COLO829 (cell line): ENCODE results near the gene PRKACG.
"Not testable (repeated sequence)": the region's sequence is repeated elsewhere in the genome, so short reads cannot be mapped to it uniquely, and the experiment has no call there.

Source experiments
- DNase-seq: peaks from one replicate; pipeline ENCODE4 v3.0.0; 2012; ENCODE audit warnings: low spot score

The PRKACG gene

DNA sequence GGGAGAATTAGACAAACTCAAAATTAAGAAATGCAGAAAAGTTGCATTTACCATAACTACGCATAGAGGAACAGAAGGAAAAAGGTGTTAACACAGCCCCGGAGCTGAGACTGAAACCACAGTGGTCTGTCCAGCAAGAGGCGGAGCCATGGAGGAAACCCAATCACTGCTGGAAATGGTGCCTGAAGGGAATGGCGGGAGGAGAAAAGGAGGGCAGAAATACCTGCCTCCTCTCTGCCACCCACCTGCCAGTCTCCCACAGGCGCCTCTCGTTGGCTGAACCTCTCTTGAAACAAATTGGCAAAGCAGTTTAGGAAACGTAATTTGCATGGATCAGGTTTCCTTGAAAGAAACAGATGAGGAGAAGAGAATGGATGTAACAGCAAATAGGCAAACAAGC lies 9.7 kb upstream of the PRKACG start:
- DNase-seq: no peak

DNA sequence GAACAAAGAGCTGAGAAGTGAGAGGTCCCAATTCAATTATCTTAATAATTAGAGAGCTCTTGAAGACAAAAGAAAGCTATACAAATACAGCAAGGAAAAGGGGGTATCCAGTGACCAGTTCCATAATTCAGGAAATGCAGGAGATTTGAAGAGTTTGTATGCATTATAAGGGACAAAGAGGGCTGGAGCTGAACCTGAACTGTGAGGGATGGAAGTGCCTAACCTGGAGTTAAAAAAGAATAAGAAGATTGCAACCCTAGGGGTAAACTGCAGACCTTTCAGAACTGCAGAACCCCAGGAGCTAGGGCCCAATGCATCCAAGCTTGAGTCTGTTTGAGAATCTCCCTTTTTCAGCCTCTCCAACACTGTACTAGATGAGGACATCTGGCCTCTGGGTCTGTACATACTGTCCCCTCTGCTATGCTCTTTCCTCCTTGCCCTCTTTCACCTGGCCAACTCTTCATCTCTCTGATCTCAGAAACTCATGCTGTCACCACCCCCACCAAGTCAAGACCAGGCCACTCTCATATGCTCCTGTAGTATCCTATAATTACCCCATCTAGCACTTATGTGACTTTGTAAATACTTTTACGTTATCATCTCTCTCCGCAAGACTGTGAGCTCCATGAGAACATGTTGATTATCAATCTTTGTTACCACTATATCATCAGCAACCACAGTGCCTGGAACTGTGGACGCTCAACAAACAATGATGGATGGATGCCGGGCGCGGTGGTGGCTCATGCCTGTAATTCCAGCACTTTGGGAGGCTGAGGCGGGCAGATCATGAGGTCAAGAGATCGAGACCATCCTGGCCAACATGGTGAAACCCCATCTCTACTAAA lies 6.6 kb upstream of the PRKACG start:
- DNase-seq: no peak

DNA sequence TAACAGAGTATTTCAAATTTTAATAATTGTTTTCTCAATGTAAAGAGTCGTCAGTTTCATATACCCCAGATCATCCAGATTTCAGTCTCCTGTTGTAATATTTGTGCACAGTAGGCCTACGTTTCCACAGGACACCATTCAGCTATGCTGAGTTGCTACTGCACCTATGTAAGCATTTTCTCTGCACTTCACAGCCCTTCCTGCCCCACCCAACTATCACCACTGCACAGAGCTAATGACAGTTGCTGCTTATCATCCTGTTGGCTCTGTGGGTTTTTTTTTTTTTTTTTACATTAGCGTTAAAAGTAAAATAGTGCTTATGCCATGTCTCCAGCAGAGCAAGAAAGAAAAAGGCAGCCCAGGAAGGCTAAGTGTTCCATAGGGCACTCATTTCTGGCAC lies 5.9 kb upstream of the PRKACG start:
- DNase-seq: no peak

DNA sequence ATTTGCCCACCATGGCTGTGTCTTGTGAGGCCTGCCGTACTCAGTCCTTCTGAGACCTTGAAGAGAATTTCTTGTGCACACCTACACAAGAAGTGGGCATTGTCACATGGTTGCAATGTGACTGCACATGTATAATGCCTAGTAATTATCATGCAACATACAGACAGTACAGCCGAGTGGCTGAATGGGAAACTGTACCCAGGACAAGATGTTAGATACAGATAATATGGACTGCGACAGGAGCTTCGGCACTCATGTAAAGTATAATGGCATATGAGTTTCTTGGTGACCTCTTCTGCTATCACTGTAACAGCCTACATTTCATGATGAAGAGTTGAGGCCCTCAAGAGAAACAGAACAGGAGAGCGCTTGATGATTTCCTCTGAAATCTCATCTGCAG lies 4.8 kb upstream of the PRKACG start:
- DNase-seq: no peak

DNA sequence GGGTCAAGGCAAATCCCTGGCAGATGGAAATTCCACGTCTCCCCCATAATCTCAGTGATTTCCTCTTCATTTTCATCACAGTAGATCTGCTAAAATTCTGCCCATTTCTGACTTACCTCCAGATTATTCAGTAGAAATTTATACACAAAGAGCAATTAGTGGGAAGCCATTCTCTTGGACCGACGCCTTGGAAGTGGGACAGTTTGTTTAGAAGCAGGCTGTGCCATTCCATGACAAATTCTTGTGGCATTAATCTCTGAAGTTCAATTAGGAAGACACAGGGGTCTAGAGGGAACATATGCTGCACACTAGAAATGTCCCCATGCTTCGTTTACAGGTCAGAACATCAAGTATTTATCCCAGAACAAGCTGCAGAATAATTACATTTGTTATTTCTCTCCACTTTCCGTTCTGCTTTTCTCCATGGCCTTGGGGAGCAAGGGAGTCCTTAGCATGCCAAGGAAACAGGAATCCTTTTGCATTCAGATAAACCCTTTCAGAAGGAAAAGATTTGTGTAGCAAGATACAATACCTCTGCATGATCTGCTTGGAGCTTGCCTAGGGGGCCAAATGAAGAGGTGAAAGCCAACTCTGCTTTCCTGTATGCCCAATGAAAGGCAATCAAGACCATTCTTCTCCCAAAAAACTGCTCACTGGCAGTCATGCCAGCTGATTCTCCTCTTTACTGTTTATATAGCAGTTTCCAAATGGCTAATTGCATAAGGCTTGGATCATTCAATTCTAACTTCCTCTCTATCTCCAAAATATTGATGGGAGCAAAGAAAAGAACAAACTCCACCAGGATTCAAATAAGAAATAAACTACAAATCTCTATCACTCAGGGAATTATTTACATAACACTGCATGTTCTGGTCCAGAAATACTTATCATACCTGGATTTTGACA lies 2.5 kb upstream of the PRKACG start:
- no peak for DNase-seq

DNA sequence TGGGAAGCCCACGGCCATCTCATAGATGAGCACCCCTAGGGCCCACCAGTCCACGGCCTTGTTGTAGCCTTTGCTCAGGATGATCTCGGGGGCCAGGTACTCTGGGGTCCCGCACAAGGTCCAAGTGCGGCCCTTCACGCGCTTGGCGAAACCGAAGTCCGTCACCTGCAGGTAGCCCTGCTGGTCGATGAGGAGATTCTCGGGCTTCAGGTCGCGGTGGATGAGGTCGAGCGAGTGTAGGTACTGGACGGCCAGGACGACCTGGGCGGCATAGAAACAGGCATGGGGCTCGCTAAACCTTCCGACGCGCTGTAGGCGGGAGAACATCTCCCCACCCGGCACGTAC lies 558 bp downstream of the PRKACG start:
- DNase-seq: no peak

DNA sequence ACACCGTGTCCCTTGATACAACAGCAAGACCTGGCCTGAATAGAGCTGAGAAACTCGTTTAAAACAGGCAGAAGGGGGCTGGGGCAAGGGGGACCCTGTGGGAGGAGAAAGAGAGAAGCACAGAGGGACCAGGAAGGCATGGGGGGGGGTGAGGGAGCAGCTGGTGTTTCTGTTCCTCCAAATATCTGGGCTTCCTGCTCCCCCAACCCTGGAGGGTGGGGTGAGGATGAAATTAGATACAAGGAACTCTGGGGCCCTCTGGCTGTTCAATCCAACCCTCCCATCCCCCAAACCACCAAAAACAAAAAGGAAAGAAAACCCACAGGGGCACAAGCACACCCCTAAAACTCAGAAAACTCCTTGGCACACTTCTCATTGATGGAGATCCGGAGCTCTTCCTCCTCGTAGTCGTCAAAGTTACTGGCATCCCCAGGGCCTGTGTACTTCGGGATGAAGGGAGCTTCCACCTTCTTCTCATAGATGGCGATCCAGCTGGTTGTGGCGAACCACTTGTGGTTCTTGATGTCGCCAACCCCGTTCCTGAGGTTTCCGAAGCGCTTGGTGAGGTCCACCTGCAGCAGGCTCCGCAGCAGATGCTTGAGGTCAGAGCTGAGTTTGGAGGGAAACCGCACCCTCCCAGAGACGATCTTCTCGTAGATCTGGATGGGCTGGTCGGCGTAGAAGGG lies 1.1 kb downstream of the PRKACG start:
- no peak for DNase-seq

DNA sequence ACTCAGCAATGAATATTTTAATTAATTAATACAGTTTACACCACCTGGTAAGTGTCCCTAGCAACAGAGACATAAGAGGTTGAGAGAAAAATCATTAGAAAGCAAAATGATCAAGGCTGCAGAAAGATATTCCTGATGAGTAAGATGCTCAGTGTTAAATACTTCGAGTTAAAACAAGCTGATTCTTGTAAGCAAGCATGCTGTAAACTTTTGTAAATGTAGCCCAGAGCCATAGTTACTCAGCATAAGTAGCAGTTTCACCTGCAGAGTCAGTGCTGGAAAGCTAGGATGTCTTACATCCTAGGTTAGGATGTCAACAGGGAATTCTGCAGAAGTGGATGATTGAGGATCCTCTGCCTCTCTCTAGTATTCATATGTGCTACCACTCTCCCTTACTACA lies 4.2 kb downstream of the PRKACG start:
- no peak for DNase-seq

DNA sequence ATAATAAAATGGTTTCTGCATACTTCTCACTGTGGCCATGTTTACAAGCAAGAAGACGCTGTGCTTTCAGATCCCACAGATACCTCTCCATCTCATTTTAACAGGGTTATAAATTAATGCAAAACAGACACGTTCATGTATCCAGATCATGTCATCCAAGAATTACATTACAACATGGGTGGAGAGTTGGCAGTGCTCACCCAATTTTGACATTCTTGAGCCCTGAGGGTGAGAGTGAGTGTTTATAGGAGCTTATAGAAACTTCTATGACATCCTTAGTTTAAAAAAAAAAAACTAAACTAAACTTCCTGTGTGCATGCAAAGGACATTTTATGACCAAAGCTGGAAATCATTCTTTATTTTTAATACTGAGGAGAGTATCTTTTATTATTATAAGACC lies 9.1 kb downstream of the PRKACG start:
- no peak for DNase-seq

DNA sequence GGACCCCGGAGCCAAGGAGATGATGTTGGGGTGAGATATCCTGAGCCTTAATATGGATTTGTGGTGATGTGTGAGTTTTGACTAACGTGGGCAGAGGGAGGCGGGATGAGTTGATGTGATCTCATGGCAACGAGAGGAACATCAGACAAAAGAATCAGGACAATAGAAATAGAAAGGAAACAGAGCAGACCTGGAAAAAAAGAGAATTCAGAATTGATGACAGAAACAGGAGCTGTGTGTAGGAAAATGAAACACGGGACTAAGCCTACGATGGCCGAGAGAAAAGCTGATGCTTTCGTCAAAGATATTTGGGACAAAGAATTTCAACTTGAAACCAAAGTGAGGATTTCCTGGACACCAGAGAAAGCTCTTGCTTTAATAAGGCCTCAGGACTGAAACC lies 10.9 kb downstream of the PRKACG start:
- DNase-seq: no peak

DNA sequence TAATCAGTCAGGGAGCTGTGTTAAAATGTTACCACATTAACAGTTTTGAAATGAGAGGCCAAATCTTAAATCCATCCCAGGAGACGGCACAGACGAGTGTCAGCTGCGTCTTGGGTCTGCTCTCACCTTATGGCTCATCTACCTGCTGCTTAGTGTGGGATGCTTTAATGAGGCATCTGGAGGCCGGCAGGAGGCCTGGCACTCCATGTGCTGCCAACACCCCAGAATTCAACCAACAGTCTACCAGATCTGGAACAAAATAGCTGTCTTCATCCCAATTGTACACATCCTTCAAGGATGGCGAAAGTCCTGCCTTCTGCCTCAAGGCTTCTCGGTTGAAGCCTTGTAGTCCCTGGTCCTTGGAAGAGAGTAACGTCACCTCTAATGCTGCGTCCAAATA lies 12.0 kb downstream of the PRKACG start:
- no peak for DNase-seq

DNA sequence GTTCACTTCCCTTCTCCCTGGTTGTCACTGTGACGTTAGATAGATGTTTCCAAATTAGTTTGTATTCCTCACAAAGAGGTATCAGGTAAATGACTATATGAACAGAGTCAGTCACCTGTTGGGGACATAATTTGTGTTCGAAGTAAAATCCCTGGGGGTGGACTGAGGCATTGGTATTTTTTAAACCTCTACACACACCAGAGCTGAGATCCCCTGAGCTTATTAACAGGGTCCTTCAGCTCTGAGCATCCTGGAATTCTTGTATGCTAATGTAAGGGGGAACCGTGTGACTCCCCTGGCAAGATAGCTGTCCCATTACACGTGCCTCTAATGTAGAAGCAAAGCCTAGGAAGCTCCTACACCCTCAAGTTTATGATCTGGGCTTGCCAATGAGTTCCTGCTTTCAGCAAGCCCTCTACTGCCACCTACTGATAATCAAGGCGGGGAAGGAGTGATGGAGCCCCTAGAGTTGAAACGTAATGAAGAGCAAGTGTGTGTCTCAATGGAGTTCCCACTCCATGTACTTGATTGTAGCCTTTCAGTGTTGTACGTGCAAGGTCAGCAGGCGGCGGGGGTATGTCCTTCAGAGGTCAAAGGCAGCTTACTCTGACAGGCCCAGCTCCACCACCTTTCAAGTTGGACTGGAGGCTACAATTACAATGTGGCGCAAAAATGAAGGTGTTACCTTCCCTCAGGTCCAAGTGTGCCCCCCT lies 14.4 kb downstream of the PRKACG start:
- peak; percentile 81 for DNase-seq

DNA sequence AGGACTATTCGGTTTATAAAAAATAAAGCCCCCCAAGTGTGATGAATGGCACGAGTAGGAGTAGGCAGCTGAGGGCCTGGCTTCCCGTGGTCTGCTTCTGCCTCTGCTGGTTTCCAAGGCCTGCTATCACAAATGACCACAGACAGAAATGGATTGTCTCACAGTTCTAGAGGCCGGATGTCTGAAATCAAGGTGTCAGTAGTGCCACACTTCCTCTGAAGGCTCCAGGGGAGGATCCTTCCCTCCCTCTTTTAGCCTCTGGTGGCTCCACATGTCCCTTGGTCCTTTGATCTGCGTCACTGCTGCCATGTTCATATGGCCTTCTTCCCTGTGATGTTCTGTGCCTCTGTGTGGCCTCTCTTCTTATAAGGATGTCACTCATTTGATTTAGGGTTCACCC lies 15.1 kb downstream of the PRKACG start:
- DNase-seq: no peak

DNA sequence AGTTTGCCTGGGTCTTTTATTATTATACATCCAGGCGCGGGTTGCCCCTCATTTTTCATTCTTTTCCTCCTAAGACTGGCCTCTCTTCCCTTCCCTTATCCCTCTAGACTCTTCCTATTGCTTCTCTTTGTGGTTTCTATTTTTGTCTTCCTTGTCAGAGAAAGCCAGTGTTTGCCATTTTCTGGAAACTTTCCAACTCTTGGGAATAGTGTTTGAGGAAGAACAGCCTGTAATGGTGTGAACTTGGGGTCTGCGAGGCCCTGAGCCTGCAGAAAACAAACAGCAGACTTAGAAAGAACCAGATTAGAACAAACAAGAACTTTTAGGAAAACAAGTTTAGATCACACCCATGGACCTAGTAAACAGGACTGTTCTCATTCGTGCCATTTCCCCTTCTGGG lies 15.5 kb downstream of the PRKACG start:
- no peak for DNase-seq

DNA sequence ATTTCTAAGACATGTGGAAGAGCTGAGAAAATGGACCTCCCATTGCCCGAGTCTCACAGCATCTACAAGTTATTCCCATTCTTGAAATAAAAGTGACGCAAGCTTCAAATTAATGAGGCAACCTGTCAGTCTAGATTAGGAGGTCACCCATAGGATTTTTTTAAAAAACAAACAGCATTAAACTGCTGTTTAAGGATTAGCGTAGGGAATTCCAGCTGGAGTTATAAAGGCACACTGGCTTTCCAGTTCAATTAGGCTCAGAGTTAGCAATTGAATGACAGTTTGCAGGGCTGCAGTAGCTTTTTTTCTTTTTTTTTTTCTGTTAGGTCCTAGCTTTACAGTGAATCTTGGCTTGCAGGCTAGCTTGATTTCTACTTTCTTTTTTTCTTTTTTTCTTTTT lies 16.2 kb downstream of the PRKACG start:
- no peak for DNase-seq

DNA sequence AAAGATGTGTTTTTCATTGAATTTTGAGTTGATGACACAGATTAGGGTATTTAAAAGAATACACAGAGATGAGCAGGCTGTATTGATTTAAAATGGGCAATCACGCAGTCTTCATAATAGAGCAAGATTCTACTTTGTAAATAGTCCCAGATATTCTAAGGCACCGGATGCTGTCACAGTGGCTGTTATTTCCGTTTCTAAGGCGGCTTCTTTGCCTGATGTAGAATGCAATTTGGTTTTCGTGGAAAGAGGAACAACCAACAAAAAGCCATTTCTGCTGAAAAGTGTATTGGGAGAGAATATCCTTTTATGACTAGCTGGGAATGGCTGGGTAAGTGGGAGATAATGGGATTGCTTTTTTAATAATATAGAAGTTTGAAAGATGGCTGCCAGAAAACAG lies 17.5 kb downstream of the PRKACG start:
- DNase-seq: no peak

DNA sequence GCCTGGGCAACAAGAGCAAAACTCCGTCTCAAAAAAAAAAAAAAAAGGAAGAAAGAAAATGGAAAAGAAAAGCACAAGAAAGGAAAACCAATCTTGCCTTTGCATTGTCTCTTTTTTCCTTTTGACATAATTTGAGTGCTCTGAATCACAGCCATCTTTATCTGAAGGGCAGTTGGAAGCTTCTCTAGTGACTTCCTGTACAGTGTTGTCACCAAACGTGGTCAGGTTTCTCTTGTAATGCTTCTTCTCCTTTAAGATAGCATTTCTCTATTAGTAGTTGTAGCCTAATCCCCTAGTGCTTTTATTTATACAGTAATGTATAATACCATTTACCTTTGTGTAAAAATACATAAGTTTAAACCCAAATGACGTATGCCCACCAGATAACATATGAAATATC lies 18.1 kb downstream of the PRKACG start:
- no peak for DNase-seq

DNA sequence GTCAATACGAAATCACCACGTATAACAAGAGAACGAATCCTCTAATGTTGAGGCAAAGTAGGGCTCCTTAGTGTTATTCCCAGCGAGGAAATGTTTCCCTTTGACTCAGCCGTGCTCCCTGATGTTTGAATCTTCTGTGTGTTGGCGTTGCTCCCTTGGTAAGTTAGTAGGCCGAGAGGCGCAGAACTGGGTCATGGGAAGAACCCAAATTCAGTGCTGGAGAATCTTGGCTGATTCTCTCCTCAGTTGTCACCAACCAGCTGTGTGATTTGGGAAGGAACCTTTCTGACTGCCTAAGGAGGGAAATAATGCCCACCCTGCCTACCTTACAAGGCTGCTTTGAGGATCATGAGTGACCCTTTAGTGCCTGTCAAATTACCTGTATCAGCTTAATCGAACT lies 22.5 kb downstream of the PRKACG start:
- no peak for DNase-seq

DNA sequence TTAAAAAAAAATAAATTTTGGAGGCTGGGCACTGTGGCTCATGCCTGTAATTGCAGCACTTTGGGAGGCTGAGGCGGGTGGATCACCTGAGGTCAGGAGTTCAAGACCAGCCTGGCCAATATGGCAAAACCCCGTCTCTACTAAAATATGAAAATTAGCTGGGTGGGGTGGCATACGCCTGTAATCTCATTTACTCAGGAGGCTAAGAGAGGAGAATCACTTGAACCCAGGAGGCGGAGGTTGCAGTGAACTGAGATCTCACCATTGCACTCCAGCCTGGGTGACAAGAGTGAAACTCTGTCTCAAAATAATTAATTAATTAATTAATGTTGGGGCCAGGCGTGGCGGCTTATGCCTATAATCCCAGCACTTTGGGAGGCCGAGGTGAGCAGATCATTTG lies 27.0 kb downstream of the PRKACG start:
- not testable (repeated sequence) for DNase-seq

DNA sequence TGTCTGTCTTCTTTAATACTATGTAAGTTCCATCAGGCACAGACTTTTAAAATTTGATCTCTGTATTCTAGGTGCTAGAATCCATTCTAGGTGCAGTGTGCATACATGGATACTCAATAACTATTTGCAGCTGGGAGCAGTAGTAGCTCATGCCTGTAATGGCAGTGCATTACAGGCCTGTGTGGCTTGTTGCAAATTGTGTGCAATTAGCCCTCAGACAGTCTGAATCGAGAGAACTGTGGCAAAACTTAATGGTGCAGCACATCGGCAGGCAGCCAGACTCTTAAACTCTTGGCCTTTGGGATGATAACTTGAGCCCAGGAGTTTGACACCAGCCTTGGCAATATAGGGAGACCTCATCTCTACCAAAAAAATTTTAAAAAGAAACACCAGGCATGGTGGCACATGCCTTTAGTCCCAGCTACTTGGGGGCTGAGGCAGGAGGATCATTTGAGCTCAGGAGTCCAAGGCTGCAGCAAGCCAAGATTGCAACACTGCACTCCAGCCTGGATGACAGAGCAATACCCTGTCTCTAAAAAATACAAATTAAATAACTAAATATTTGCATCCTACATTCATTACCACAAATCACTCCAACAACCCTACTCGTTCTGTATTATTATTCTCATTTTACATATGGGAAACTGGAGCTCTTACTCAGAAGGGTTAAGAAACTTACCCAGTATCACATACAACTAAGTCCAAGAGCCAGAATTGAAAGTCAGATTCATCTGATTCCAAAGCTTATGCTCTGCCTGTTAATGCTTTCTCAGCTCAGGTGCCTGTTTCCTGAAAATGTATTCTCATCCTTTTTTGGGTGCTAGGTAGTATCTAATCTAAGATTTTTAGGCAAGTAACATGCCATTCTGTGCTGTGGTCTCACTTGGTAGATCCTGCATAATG lies 30.1 kb downstream of the PRKACG start:
- DNase-seq: no peak

DNA sequence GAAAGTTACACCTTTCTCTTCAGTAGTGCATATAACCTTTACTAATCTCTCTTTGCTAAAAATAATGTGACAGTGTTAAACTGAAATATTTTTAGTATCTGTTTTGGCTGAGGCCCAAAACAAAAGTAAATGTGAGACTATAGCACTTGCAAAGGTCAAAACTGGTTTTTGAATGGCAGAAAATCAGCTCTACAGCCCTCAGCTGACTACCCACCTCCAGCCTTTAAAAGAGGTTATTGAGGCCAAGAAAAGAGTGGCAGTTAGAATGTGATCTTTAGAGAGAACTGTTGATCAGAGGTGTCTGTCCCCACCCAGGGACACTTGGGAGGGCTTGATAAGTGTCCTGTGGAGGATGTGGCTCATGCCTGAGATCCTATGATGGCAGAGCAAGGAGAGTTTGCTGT lies 30.9 kb downstream of the PRKACG start:
- DNase-seq: no peak
